ENCODE data around the gene MYF5.

MYF5 gene

GRCh38 chr12:80707830-80708258, 8.9 kb upstream of the MYF5 start:
- no peak for DNase-seq (ENCODE audit: low read depth)

- DNase-seq (ENCODE audit: low read depth), result no peak
Measured at GRCh38 chr12:80708259-80708974, 8.3 kb upstream of the MYF5 start.

GRCh38 chr12:80708975-80709328, 7.8 kb upstream of the MYF5 start:
- no peak for DNase-seq (ENCODE audit: low read depth)

GRCh38 chr12:80709811-80710726, 6.6 kb upstream of the MYF5 start:
- no peak for DNase-seq (ENCODE audit: low read depth)

- no peak for DNase-seq (ENCODE audit: low read depth)
Measured at GRCh38 chr12:80710727-80711449, 5.8 kb upstream of the MYF5 start.

GRCh38 chr12:80711866-80712265, 4.8 kb upstream of the MYF5 start:
- DNase-seq (ENCODE audit: low read depth), result no peak

- DNase-seq (ENCODE audit: low read depth), result no peak
Measured at GRCh38 chr12:80712866-80713265, 3.8 kb upstream of the MYF5 start.

GRCh38 chr12:80713419-80713818, 3.3 kb upstream of the MYF5 start:
- DNase-seq (ENCODE audit: low read depth), result no peak

GRCh38 chr12:80714055-80714454, 2.7 kb upstream of the MYF5 start:
- no peak for DNase-seq (ENCODE audit: low read depth)

GRCh38 chr12:80714846-80715245, 1.9 kb upstream of the MYF5 start:
- no peak for DNase-seq (ENCODE audit: low read depth)

GRCh38 chr12:80715713-80716249, 931 bp upstream of the MYF5 start:
- DNase-seq (ENCODE audit: low read depth), result no peak

GRCh38 chr12:80717856-80718255, 1.1 kb downstream of the MYF5 start:
- DNase-seq (ENCODE audit: low read depth), result no peak

- no peak for DNase-seq (ENCODE audit: low read depth)
Measured at GRCh38 chr12:80720516-80720915, 3.8 kb downstream of the MYF5 start.

- no peak for DNase-seq (ENCODE audit: low read depth)
Measured at GRCh38 chr12:80721326-80721725, 4.6 kb downstream of the MYF5 start.

- no peak for DNase-seq (ENCODE audit: low read depth)
Measured at GRCh38 chr12:80745851-80746505, 29.3 kb downstream of the MYF5 start.

GRCh38 chr12:80747800-80748199, 31.1 kb downstream of the MYF5 start:
- DNase-seq (ENCODE audit: low read depth), result no peak

- DNase-seq (ENCODE audit: low read depth), result no peak
Measured at GRCh38 chr12:80749456-80749855, 32.7 kb downstream of the MYF5 start.

- no peak for DNase-seq (ENCODE audit: low read depth)
Measured at GRCh38 chr12:80752464-80752863, 35.8 kb downstream of the MYF5 start.

- no peak for DNase-seq (ENCODE audit: low read depth)
Measured at GRCh38 chr12:80754274-80754673, 37.6 kb downstream of the MYF5 start.

GRCh38 chr12:80756875-80757274, 40.2 kb downstream of the MYF5 start:
- DNase-seq (ENCODE audit: low read depth), result no peak

- DNase-seq (ENCODE audit: low read depth), result no peak
Measured at GRCh38 chr12:80761838-80762237, 45.1 kb downstream of the MYF5 start.

- no peak for DNase-seq (ENCODE audit: low read depth)
Measured at GRCh38 chr12:80763874-80764273, 47.2 kb downstream of the MYF5 start.
